Natural killer cell treated with Interleukin-12 subunit alpha and Interleukin-12 subunit beta and Interleukin-15 and Interleukin-18, amount 100 ng/mL, for 72 hours (primary cell): ENCODE data around the gene DPM1. TPM values are rescaled to one million over a fixed set of nuclear protein-coding genes. Genes with fewer than 3 reads are reported as not detected.
A peak's percentile ranks its signal among the peaks of the same experiment; 100 is the strongest.

Experiments
- ATAC-seq, 2 donors: fragments of 150-1000 bp; cut with Tn5 transposase in 1 of 2; sonication (Bioruptor Pico), chemical (Tn5 transposase) in 1 of 2; 2 replicates each; pipeline ENCODE4 v1.10.0; 2021
- DNase-seq: peaks from one replicate; pipeline ENCODE4 v3.0.0; 2022; ENCODE audit warnings: low spot score
- H3K27ac Mint-ChIP-seq, 2 donors: 1 replicate in 1 of 2; 2 replicates in 1 of 2; pipeline ENCODE4 v1.8.0; 2022; ENCODE audit warnings: mixed read lengths in 2 of 2, mild to moderate bottlenecking in 1 of 2, moderate library complexity in 1 of 2
- H3K27me3 Mint-ChIP-seq, 2 donors: 1 replicate in 1 of 2; 2 replicates in 1 of 2; pipeline ENCODE4 v1.8.0; 2022; ENCODE audit warnings: mixed read lengths in 2 of 2
- H3K36me3 Mint-ChIP-seq: one replicate; pipeline ENCODE4 v1.8.0; 2022; ENCODE audit warnings: mixed read lengths
- H3K4me1 Mint-ChIP-seq, 2 donors: 1 replicate in 1 of 2; 2 replicates in 1 of 2; pipeline ENCODE4 v1.8.0; 2022; ENCODE audit warnings: low read depth in 2 of 2, mixed read lengths in 2 of 2, mild to moderate bottlenecking in 1 of 2
- H3K4me3 Mint-ChIP-seq: one replicate; pipeline ENCODE4 v1.8.0; 2022; ENCODE audit warnings: mixed read lengths
- H3K9me3 Mint-ChIP-seq: 2 replicates; pipeline ENCODE4 v1.8.0; 2022; ENCODE audit warnings: mixed read lengths
- total RNA-seq, 2 donors: library from RNA; stranded (reverse); gene quantifications; one replicate each; pipeline ENCODE4 v1.2.3, GENCODE V29; 2022

DPM1 gene
- total RNA-seq, 2 donors from 2014 or later, result 42.0 to 49.5 TPM

DNA sequence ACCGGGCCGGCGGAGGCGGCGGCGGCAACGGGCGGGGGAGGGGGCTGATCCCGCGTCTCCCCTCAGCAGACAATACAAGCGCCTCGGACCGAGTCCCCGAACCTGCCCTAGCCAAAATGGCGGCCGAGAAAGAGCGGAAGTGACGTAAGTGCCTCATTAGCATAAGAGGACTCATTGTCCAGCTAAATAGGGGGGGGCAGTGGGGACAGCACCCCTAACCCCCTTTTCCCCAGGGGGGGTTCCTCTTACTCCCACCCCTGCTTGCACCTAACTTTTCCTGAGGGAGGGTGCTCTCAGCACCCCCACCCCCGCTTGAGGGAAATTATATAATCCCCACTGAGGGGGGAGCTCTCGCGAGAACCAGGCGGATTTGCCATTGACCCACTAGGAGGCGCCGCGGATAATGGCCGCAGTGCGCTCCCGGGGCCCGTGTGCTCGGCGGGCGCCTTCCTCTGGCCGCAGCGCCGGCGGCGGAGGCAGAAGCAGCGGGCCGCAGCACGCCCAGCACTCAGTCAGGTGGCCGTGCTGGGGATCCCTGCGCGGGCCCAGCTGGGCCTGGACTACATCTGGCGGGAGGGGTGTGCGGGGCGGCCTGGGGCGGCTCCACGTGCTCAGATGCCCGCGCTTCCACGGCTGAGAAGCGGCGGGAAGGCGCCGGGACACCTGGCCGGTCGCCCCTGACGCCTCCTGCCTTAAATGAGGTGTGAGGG lies 26.9 kb downstream of the DPM1 start, which contains the start of gene ADNP:
Gene ADNP, minus strand, starts transcription at position 132 of the 710 bp plus-strand sequence. CDS start 27,441 bp downstream, outside the sequence.
- Mint-ChIP-seq H3K27me3 (no peaks in the 10 kb centered on the region), H3K4me3 (peak within 1 kb of the TSS; percentile 95), H3K36me3 (peaks cover 26% of the 10 kb centered on the region), H3K4me1 (peaks cover 20 to 39% of the 10 kb centered on the region in 2 donors), H3K27ac (peak within 1 kb of the TSS; percentile 92 to 95), H3K9me3 (no peaks in the 10 kb centered on the region)
- DNase-seq (peak; percentile 89), ATAC-seq (peak; percentile 86 to 88)

DNA sequence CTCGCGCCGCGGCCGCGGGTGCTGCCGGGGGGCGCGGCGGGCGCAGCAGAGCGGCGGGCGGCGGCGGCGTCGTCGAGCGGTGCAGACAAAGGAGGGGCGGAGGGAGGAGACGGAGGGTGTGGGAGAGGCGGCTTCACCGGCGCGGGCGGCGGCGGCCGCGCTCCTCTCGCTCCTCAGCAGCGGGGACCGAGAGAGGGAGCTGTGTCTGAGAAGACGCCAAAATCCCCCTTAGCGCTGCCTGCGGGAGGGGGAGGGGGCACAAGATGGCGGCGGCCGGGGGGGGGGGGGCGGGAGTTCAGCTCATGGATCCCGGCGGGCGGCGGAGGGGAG lies 27.4 kb downstream of the DPM1 start:
- DNase-seq, result peak; percentile 83
- peak overlapping the region; percentile 95 for H3K4me3 Mint-ChIP-seq

DNA sequence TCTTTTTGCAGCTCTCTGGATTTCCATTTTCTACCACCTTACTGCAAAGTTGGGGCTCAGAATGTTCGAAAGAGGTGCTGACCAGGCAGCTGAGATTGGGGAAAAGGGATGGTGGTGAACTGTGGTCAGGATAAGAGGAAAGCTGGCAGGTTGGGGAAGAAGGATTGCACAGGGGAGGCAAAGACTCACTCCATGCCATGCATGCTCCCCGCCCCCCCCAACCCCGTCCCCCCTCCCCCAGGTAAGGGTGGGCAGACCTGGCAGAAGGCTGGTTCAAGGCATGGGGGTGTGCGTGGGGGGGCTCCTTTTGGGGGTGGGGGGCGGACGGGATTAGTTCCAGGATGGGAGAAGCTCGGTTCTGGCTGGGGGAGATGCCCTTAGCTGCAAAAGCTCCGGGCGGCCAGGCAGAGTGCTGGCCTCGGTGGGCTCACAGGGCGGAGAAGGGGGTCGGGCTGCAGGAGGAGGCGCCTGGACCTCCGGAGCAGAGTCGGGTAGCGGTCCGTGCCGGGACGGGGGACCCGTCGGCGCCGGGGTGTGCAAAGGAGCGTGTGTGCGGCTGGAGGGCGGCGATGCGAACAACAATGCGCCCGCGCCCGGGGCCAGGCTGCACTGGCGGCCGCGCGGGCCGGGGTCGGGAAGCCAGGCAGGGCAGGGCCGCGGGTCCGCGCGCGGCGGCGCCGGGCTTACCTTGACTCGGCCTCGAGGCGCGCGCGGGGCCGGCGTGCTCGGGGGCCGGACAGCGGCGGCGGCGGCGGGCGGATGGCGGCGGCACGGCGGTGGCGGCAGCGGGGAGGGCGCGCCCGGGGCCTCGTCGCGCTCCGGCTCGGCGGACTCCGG lies 28.0 kb downstream of the DPM1 start:
- Mint-ChIP-seq H3K4me3 (peak overlapping the region; percentile 95), H3K36me3 (peaks cover 23% of the 10 kb centered on the region)

More for the DNA sequence above, 27.4 kb downstream of the DPM1 start:
- peak; percentile 57 to 77 for ATAC-seq
- no peaks in the 10 kb centered on the region for H3K27me3 Mint-ChIP-seq
- no peaks in the 10 kb centered on the region for H3K9me3 Mint-ChIP-seq
- peak overlapping the region; percentile 92 to 95 for H3K27ac Mint-ChIP-seq
- peaks cover 20 to 39% of the 10 kb centered on the region in 2 donors for H3K4me1 Mint-ChIP-seq
- H3K36me3 Mint-ChIP-seq, result peaks cover 26% of the 10 kb centered on the region

DNA sequence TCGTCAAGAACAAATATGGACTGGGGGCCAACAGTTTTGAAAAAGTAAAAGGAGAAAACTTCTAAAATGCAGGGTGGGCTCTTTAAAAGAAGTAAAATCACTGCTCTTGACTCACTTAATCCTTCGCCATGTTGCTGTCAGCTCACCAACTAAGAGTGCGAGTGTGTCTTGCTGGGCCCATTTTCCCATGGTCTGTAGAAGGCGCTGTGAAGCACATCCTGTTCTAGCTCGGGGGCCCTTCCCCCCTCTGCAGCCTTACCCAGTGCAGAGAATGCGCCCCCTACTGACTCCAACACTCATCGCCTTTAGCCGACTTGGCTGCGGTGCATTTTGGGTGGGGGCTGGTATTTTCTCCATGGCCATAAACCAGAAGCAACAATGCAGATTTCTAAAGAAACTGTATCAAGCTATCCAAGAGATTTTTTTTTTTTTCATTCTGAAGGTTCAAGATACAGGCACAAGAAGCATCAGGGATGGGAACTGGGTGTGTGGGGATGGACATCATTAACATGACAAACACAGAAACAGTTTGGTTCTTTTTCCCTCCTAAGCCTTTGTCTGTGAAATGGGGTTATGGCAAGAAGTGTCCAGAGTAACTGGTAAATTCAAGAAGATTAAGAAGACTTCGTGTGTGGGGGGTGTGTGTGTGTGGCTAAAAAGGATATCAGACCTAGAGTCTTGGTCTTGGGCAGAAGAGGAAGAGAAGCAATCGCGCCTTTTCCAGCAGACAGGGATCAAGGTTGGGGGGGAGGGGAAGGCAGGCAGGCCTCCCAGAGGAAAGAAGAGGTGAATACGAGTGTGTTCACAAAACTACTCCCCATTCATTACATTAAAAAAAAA lies 28.8 kb downstream of the DPM1 start:
- Mint-ChIP-seq H3K4me3 (peak overlapping the region; percentile 95), H3K27ac (peak overlapping the region; percentile 92 to 95), H3K9me3 (no peaks in the 10 kb centered on the region), H3K36me3 (peaks cover 22% of the 10 kb centered on the region), H3K27me3 (no peaks in the 10 kb centered on the region), H3K4me1 (peaks cover 32 to 53% of the 10 kb centered on the region in 2 donors)
- DNase-seq, result peak; percentile 93
- ATAC-seq, result peak; percentile 79 to 81

More for the DNA sequence above, 28.0 kb downstream of the DPM1 start:
- DNase-seq (no peak), ATAC-seq (peak in 1 of 2 donors; percentile 21)
- Mint-ChIP-seq H3K4me1 (peaks cover 26 to 45% of the 10 kb centered on the region in 2 donors), H3K9me3 (no peaks in the 10 kb centered on the region), H3K27me3 (no peaks in the 10 kb centered on the region), H3K27ac (peak overlapping the region; percentile 92 to 95)

DNA sequence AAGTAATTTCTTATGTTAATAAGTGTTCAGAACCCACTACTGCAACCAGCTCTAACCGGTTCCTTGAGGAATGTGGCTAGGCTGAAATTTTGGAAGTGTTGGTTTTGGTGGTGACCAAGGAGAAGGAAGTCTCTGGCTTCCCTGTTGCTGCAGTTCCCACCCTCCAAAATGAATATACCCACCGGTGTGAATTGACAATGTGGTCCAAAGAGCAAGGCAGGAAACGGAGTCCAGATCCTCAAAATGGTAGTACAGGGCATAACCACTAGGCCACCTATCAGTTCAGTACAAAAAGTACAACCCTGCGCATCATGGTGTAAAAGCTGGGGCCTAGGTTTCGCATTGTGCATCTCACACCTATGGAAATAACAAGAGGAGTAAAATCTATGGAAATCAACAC lies 29.9 kb downstream of the DPM1 start:
- ATAC-seq (no peak), DNase-seq (no peak)
- H3K4me3 Mint-ChIP-seq, result peak overlapping the region; percentile 95
- H3K9me3 Mint-ChIP-seq, result no peaks in the 10 kb centered on the region
- H3K4me1 Mint-ChIP-seq, result peaks cover 35 to 53% of the 10 kb centered on the region in 2 donors
- H3K36me3 Mint-ChIP-seq, result peaks cover 22% of the 10 kb centered on the region
- peak overlapping the region; percentile 92 to 95 for H3K27ac Mint-ChIP-seq
- H3K27me3 Mint-ChIP-seq, result no peaks in the 10 kb centered on the region

DNA sequence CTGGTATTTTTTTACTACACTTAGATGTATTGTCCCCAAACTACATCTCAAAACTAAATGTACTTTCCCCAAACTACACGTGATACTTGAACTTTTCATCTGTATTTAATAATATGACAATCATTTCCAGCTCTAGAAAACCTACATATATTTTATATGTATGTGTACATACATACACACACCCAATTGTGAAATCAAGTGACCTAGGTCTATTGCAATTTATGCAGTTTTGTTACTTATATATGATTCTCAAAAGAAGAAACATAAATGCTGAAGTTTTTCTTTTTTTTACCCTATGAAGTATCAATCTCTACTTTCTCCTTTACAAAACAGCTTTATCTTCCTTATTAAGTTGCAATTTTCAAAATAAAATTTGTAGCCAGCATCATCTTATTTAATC lies 31.8 kb downstream of the DPM1 start:
- Mint-ChIP-seq H3K27ac (peak overlapping the region in 1 of 2 donors; percentile 65), H3K4me3 (no peak overlapping the region), H3K9me3 (no peaks in the 10 kb centered on the region), H3K4me1 (peaks cover 39 to 59% of the 10 kb centered on the region in 2 donors), H3K27me3 (no peaks in the 10 kb centered on the region), H3K36me3 (peaks cover 22% of the 10 kb centered on the region)
- no peak for ATAC-seq
- DNase-seq, result no peak

DNA sequence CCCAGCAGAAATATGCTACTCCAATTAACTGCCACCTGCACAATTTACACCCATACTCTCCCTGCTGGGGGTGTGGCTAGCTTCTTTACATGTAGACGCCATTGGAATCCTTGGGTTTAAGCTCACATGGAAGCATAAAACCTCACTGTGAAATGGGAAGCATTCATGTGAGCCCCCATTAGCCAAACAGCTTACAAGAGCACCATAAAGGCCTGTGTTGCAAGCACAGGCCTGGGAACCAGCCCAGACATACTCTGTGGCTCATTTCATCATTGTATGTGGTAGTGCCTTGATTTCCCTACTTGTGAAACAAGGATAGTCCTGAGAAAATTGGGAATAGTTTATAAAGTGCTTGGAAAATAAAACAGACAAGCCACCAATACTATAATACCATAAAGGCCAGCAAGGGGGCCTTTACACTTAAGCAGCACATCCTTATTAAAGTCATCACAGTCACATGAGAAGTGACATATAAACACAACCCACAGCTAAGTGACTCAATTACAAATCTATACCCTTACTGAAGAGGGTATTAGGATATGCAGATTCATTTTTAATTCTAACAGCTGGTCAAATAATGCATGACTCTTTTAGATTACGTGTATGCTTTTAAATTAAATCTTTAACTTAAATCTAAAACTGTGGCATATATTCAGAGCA lies 33.9 kb downstream of the DPM1 start:
- Mint-ChIP-seq H3K4me3 (no peak overlapping the region), H3K27ac (peak overlapping the region in 1 of 2 donors; percentile 23), H3K27me3 (no peaks in the 10 kb centered on the region), H3K4me1 (peaks cover 42 to 66% of the 10 kb centered on the region in 2 donors), H3K36me3 (peaks cover 13% of the 10 kb centered on the region), H3K9me3 (no peaks in the 10 kb centered on the region)
- ATAC-seq, result no peak
- DNase-seq, result no peak

DNA sequence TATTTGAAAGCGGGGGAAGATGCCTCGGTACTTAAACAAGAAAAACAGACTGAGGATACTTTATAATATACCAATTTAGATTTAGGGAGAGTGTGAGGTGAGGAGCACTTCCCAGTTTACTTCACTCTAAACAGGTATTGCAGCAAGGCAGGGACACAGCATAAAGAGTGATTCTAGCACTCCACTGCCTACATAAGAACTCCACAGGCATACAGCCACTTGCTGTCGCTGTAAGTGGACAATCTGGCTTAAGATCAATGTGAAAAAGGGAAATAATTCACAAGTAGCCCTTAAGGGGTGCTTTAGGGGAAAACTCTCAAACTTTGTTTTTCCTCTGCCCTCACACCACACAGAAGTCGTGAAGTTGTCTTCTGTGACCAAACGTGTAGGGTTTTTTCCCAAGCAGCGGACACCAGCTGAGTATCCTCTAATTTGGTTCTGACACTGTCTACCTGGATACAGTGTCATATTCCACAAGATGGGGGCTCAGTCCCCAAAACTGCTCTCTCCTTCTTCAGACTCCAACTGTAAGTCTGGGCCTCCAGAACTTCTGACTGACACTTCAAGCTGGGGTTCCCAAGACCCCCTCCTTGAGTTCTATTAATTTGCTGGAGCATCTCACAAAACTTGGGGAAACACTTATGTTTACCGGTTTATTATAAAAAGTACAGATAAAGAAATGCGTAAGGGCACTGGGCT lies 36.4 kb downstream of the DPM1 start:
- H3K36me3 Mint-ChIP-seq, result no peaks in the 10 kb centered on the region
- ATAC-seq (no peak), DNase-seq (no peak)
- H3K27ac Mint-ChIP-seq, result peak overlapping the region; percentile 34 to 68
- H3K4me1 Mint-ChIP-seq, result peaks cover 44 to 60% of the 10 kb centered on the region in 2 donors
- H3K9me3 Mint-ChIP-seq, result no peaks in the 10 kb centered on the region
- H3K27me3 Mint-ChIP-seq, result no peaks in the 10 kb centered on the region
- H3K4me3 Mint-ChIP-seq, result no peak overlapping the region

DNA sequence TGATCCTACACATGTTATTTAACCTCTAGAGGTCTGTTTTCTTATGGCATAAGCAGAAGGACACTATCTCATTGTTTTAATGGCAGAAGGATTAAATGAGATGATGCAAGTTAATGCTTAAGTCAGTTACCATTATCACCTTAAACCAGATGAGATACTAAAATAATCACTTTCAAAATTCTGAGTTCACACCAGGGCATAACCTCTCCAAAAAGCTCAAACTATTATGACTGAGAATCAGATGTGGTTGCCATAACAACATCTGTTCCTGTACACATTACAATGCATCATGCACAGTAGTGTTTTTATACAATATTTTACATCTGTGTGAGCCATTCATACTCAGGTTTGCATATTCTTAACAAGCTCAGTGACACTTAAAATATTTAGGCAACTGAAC lies 37.3 kb downstream of the DPM1 start:
- peak overlapping the region; percentile 34 to 68 for H3K27ac Mint-ChIP-seq
- peaks cover 51 to 69% of the 10 kb centered on the region in 2 donors for H3K4me1 Mint-ChIP-seq
- no peaks in the 10 kb centered on the region for H3K27me3 Mint-ChIP-seq
- H3K36me3 Mint-ChIP-seq, result no peaks in the 10 kb centered on the region
- ATAC-seq, result peak in 1 of 2 donors; percentile 66
- no peak for DNase-seq
- no peaks in the 10 kb centered on the region for H3K9me3 Mint-ChIP-seq
- H3K4me3 Mint-ChIP-seq, result no peak overlapping the region

DNA sequence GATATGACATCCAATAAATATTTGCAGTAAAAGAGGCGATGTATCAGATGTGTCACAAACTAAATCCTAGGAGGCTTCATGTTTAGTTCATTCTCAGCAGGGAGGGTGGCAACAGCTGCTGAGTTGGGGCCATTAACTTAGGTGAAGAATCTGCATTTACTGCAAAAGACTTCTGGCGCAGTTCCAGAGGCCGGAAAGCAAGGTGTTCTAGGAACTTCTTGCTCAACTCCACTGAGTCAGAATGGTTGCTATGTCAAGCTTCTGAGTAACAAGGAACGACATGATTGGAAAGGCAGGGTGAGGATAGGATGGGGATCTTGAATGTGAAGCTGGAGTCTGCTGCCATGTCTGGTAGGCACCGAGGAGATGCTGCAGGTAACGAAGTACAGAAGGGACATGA lies 38.8 kb downstream of the DPM1 start:
- Mint-ChIP-seq H3K9me3 (no peaks in the 10 kb centered on the region), H3K4me1 (peaks cover 47 to 67% of the 10 kb centered on the region in 2 donors), H3K36me3 (no peaks in the 10 kb centered on the region)

DNA sequence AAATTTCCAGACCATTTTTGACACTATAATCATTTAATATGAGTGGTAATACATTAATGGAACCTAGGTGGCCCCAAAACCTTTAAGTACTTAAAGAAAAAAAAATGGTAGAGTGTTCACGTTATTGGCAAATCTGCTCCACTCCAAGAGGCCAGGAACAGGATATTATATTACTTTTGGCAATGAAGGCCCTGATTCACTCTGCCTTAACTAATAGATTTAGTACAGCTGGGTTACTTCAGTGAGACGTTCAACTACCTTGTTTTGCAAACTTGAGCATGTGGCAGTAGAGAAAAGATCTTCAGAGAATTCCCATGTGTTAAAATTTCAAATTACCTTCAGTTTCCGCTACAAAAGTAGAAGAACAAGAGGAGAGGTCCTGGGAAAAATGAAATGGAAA lies 39.9 kb downstream of the DPM1 start:
- Mint-ChIP-seq H3K27ac (no peak overlapping the region), H3K27me3 (no peaks in the 10 kb centered on the region), H3K4me3 (no peak overlapping the region), H3K4me1 (peaks cover 57 to 78% of the 10 kb centered on the region in 2 donors), H3K36me3 (no peaks in the 10 kb centered on the region), H3K9me3 (no peaks in the 10 kb centered on the region)
- ATAC-seq, result no peak
- DNase-seq, result no peak

More for the DNA sequence above, 38.8 kb downstream of the DPM1 start:
- no peak for DNase-seq
- Mint-ChIP-seq H3K4me3 (no peak overlapping the region), H3K27me3 (no peaks in the 10 kb centered on the region), H3K27ac (peak overlapping the region in 1 of 2 donors; percentile 78)
- no peak for ATAC-seq

DNA sequence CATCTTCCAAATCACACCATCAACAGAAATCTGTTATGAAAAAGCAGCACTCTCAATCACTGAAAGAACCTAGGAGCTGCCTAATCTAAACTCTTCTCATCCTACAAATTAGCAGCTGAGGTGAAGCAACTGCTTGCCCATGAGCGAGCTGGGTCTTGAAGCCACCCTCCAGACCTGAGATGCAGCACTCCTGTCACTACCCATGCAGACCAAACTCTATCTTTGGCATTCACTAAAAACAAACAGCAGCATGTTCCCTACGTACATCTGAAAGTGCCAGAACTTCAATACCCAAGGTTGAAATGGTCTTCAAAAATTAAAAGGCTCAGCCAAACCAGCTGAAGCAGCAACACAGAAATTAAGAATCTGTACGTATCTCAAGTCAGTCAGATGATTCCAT lies 41.4 kb downstream of the DPM1 start:
- Mint-ChIP-seq H3K36me3 (no peaks in the 10 kb centered on the region), H3K27me3 (no peaks in the 10 kb centered on the region), H3K27ac (peak overlapping the region; percentile 40 to 77), H3K9me3 (no peaks in the 10 kb centered on the region), H3K4me3 (no peak overlapping the region), H3K4me1 (peaks cover 57 to 76% of the 10 kb centered on the region in 2 donors)
- no peak for DNase-seq
- no peak for ATAC-seq
